HCT116 (cell line): ENCODE measurements around the gene ELMOD1. TPM values are rescaled to one million over a fixed set of nuclear protein-coding genes. Genes with fewer than 3 reads are reported as not detected.

Experiments
- ATAC-seq: fragments of 200-7000 bp; cut with Tn5 transposase; 2 replicates; pipeline ENCODE4 v1.9.1; 2020; ENCODE audit warnings: mild to moderate bottlenecking, moderate library complexity
- BruUV-seq: library from RNA; stranded (reverse); fragments of 400-500 nt; replicated peaks from 2 replicates; lab custom pipeline; 2021; lab: Mats Ljungman, UMichigan
- CTCF ChIA-PET: fragments of 300-600 bp; sonication (Branson Sonifier 250); formaldehyde crosslinking; loops from one replicate; lab custom pipeline; 2021; ENCODE audit warnings: antibody characterized with exemption; lab: Charles Lee
- POLR2A ChIA-PET: fragments of 300-600, 350-600 bp; sonication (Branson Sonifier 250); formaldehyde crosslinking; loops from one replicate; lab custom pipeline; 2021; ENCODE audit warnings: antibody characterized with exemption; lab: Charles Lee
- RAD21 ChIA-PET, 2 experiments: fragments of 300-600 bp; sonication (Branson Sonifier 250); formaldehyde crosslinking; loops; one replicate each; lab custom pipeline; 2023; ENCODE audit warnings: low total read pairs in 2 of 2; ENCODE audit not compliant: uncharacterized antibody in 2 of 2, unreplicated experiment in 2 of 2, low non-redundant PET in 1 of 2; lab: Charles Lee
- DNase-seq: peaks from one replicate; pipeline ENCODE4 v3.0.0-alpha.2; 2010; ENCODE audit warnings: low read depth, low spot score
- H2AFZ ChIP-seq: fragments of 200-600 bp; shearing (Covaris generic), sonication (generic); 2 replicates; pipeline ENCODE4 v1.6.1; 2017; ENCODE audit warnings: low read depth, mixed run types, mixed read lengths, antibody characterized with exemption, low read length; ENCODE audit not compliant: poor library complexity, severe bottlenecking
- H3K27ac ChIP-seq: 2 replicates; pipeline ENCODE4 v1.5.1; 2012; ENCODE audit warnings: low read depth, low read length
- H3K27me3 ChIP-seq: fragments of 200-600 bp; sonication (generic); 2 replicates; pipeline ENCODE4 v1.6.1; 2016; ENCODE audit warnings: mixed run types, low read length, mixed read lengths; ENCODE audit not compliant: insufficient read depth
- H3K36me3 ChIP-seq, 2 experiments: fragments of 200-500 bp in 1 of 2; fragments of 200-600 bp in 1 of 2; sonication (Bioruptor generic) in 1 of 2; sonication (generic) in 1 of 2; 2 replicates each; pipeline versions ENCODE4 v1.5.1 to v1.6.1; 2014 to 2016; ENCODE audit warnings: low read length in 2 of 2, inconsistent platforms in 1 of 2, mixed read lengths in 1 of 2, mixed run types in 1 of 2; ENCODE audit not compliant: insufficient read depth in 2 of 2, control insufficient read depth in 1 of 2
- H3K4me1 ChIP-seq, 2 experiments: fragments of 200-600 bp in 1 of 2; sonication (generic) in 1 of 2; 2 replicates each; pipeline versions ENCODE4 v1.5.1 to v1.6.1; 2012 to 2017; ENCODE audit warnings: low read length in 2 of 2, inconsistent platforms in 1 of 2, mild to moderate bottlenecking in 1 of 2, mixed read lengths in 1 of 2, mixed run types in 1 of 2, moderate library complexity in 1 of 2; ENCODE audit not compliant: insufficient read depth in 2 of 2, control insufficient read depth in 1 of 2
- H3K4me2 ChIP-seq: fragments of 200-600 bp; sonication (generic); 2 replicates; pipeline ENCODE4 v1.6.1; 2017; ENCODE audit warnings: mixed run types, low read length, mixed read lengths
- H3K4me3 ChIP-seq, 2 experiments: fragments of 200-600 bp in 1 of 2; sonication (generic) in 1 of 2; replicated peaks in 1 of 2; 2 replicates each; pipeline ENCODE4 v1.5.1; 2011 to 2016; ENCODE audit warnings: low read length in 2 of 2, control low read depth in 1 of 2, low read depth in 1 of 2, mild to moderate bottlenecking in 1 of 2, mixed read lengths in 1 of 2, mixed run types in 1 of 2
- H3K79me2 ChIP-seq: fragments of 200-600 bp; sonication (generic); 2 replicates; pipeline ENCODE4 v1.6.1; 2017; ENCODE audit warnings: mild to moderate bottlenecking, mixed run types, low read length, moderate library complexity, mixed read lengths; ENCODE audit not compliant: insufficient read depth
- H3K9ac ChIP-seq: fragments of 200-600 bp; sonication (generic); 2 replicates; pipeline ENCODE4 v1.6.1; 2016; ENCODE audit warnings: low read length, mixed read lengths
- H3K9me2 ChIP-seq: fragments of 200-600 bp; sonication (generic), shearing (Covaris generic); 2 replicates; pipeline ENCODE4 v1.6.1; 2017; ENCODE audit warnings: mixed run types, mild to moderate bottlenecking, moderate library complexity; ENCODE audit not compliant: insufficient read depth
- H3K9me3 ChIP-seq, 2 experiments: fragments of 200-500 bp in 1 of 2; fragments of 200-600 bp in 1 of 2; sonication (Bioruptor generic) in 1 of 2; sonication (generic) in 1 of 2; 2 replicates each; pipeline ENCODE4 v1.6.1; 2014 to 2017; ENCODE audit warnings: low read length in 2 of 2, mixed read lengths in 2 of 2, inconsistent platforms in 1 of 2, low read depth in 1 of 2, mild to moderate bottlenecking in 1 of 2, mixed run types in 1 of 2, moderate library complexity in 1 of 2; ENCODE audit not compliant: control insufficient read depth in 1 of 2, insufficient read depth in 1 of 2
- H4K20me1 ChIP-seq: fragments of 200-600 bp; sonication (generic), shearing (Covaris generic); 2 replicates; pipeline ENCODE4 v1.6.1; 2017; ENCODE audit warnings: mixed run types, mild to moderate bottlenecking, moderate library complexity; ENCODE audit not compliant: insufficient read depth
- ATF3 ChIP-seq: IDR thresholded peaks from 2 replicates; pipeline ENCODE4 v1.6.1; 2012
- CBX3 ChIP-seq: IDR thresholded peaks from 2 replicates; pipeline ENCODE4 v1.6.1; 2012; ENCODE audit warnings: low read depth
- EGR1 ChIP-seq: IDR thresholded peaks from 2 replicates; pipeline ENCODE4 v1.6.1; 2012; ENCODE audit warnings: low read depth
- EZH2phosphoT487 ChIP-seq: fragments of 200-600 bp; IDR thresholded peaks from 2 replicates; pipeline ENCODE4 v1.6.1; 2018; ENCODE audit warnings: antibody characterized with exemption, borderline replicate concordance
- FOSL1 ChIP-seq: IDR thresholded peaks from 2 replicates; pipeline ENCODE4 v1.6.1; 2012; ENCODE audit warnings: low read depth
- JUND ChIP-seq: IDR thresholded peaks from 2 replicates; pipeline ENCODE4 v1.6.1; 2012
- RAD21 ChIP-seq: IDR thresholded peaks from 2 replicates; pipeline ENCODE4 v1.6.1; 2012; ENCODE audit warnings: low read depth, mild to moderate bottlenecking
- TCF7L2 ChIP-seq: IDR thresholded peaks from 2 replicates; pipeline ENCODE4 v1.7.0; 2011; ENCODE audit warnings: borderline replicate concordance, inconsistent platforms; ENCODE audit not compliant: insufficient read depth, insufficient read length; ENCODE audit errors: extremely low read depth
- YY1 ChIP-seq: IDR thresholded peaks from 2 replicates; pipeline ENCODE4 v1.6.1; 2011; ENCODE audit warnings: low read length, low read depth, moderate library complexity, mild to moderate bottlenecking; ENCODE audit not compliant: insufficient replicate concordance; ENCODE audit errors: extremely low read depth
- ZBTB33 ChIP-seq: IDR thresholded peaks from 2 replicates; pipeline ENCODE4 v1.6.1; 2011; ENCODE audit warnings: mild to moderate bottlenecking, low read length, moderate library complexity; ENCODE audit not compliant: insufficient replicate concordance; ENCODE audit errors: extremely low read depth
- intact Hi-C: fragments of 100-400 bp; cut with micrococcal nuclease; formaldehyde crosslinking; loops from 2 replicates; pipeline ENCODE4 v1.10.0; 2022
- total RNA-seq: library from RNA; stranded (reverse); gene quantifications from one replicate; pipeline ENCODE4 v1.2.1, GENCODE V29; 2021; ENCODE audit not compliant: unreplicated experiment

Gene ELMOD1
- total RNA-seq, 1 experiment from 2014 or later: 2.9 TPM

DNA sequence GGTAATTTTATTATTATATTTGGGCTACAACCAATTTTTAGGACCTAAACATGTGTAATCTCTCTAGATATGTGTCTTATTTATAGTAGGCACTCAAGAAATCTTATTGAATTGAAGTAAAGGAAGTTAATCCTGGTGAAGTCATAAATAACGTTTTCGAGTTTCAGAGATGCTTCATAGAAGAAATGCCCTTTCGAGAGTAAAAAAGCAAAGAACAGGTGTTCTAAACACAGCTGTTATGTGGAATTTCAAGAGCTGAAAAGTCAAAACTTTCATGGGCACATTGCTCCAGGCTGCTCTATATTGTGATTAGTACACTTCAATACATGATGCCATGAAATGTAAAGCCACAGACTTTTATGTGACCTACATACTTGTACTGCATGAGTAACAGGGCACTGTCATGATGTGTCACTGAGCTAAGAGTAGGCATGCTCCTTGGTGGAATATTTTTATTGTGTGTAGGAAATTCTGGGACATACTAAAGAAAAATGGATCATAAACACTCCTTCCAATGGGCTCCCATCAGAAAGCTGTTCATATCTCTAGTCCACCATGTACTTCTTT, 7.2 kb upstream of the ELMOD1 start:
- H3K27ac ChIP-seq: no peak overlapping the region
- ChIA-PET CTCF (no interaction called here), POLR2A (no interaction called here), RAD21 (no interaction called here)
- H3K4me3 ChIP-seq: no peak overlapping the region
- H2AFZ ChIP-seq: no peak overlapping the region
- ATAC-seq (no peak; the same call in 1 of the 2 replicates), DNase-seq (no peak)
- H3K27me3 ChIP-seq: no peaks in the 10 kb centered on the region
- H4K20me1 ChIP-seq: no peaks in the 10 kb centered on the region
- no peak overlapping the region for H3K9ac ChIP-seq
- H3K4me2 ChIP-seq: no peak overlapping the region
- H3K79me2 ChIP-seq: no peaks in the 10 kb centered on the region
- H3K36me3 ChIP-seq: no peaks in the 10 kb centered on the region
- no TSS peak for BruUV-seq
- intact Hi-C loops: no loop called here
- H3K9me3 ChIP-seq: no peaks in the 10 kb centered on the region
- H3K9me2 ChIP-seq: no peaks in the 10 kb centered on the region
- TF ChIP-seq EZH2phosphoT487: no peak
- no peak for TF ChIP-seq YY1
- no peak for TF ChIP-seq ZBTB33
- TF ChIP-seq ATF3: no peak
- TF ChIP-seq RAD21: no peak
- no peak for TF ChIP-seq EGR1
- no peak for TF ChIP-seq JUND
- no peak for TF ChIP-seq FOSL1
- no peak for TF ChIP-seq CBX3
- no peak for TF ChIP-seq TCF7L2
- H3K4me1 ChIP-seq: 0 out of 4 replicates have a peak, but pooled peaks cover 0 to 4% of the 10 kb centered on the region in 2 experiments
